Measurements from ENCODE around the gene GIT1. TPM values are rescaled to one million over a fixed set of nuclear protein-coding genes. Genes with fewer than 3 reads are reported as not detected.

GIT1 gene
- total and polyA plus RNA-seq, 2 experiments from 2014 or later = 15.9 to 60.9 TPM

GRCh38 chr17:29546085-29546484 lies 43.4 kb downstream of the GIT1 start:
- peaks cover 3% of the 10 kb centered on the region for H3K27me3 Mint-ChIP-seq (ENCODE audit: insufficient read depth, low read depth, poor library complexity)
- no peak for DNase-seq (ENCODE audit: low spot score)
- peaks cover 13% of the 10 kb centered on the region; the same call in 2 of the 3 replicates for H3K4me1 Mint-ChIP-seq
- ATAC-seq = no peak
- Histone ChIP-seq H3K27me3 (ENCODE audit: insufficient read depth) (no peaks in the 10 kb centered on the region), H3K4me2 (no peak overlapping the region), H3K4me3 (no peak overlapping the region), H3K36me3 (ENCODE audit: insufficient read depth) (peaks cover 14% of the 10 kb centered on the region; the same call in 1 of the 2 replicates), H3K9me2 (ENCODE audit: insufficient read depth) (no peaks in the 10 kb centered on the region), H3K27ac (ENCODE audit: low read depth) (no peak overlapping the region), H2AFZ (no peak overlapping the region), H3K4me1 (ENCODE audit: insufficient read depth) (peaks cover 19% of the 10 kb centered on the region), H4K20me1 (replicated peaks; ENCODE audit: insufficient read depth) (no peaks in the 10 kb centered on the region), H3K79me2 (replicated peaks; ENCODE audit: insufficient read depth) (no peaks in the 10 kb centered on the region), H3F3A (replicated peaks; ENCODE audit: low read depth) (no peaks in the 10 kb centered on the region)
- no peak overlapping the region for H3K4me3 Mint-ChIP-seq
- H3K36me3 Mint-ChIP-seq (ENCODE audit: low read depth) = peaks cover 14% of the 10 kb centered on the region
- H3K9me3 Mint-ChIP-seq = no peaks in the 10 kb centered on the region
- H3K27ac Mint-ChIP-seq = no peak overlapping the region
- TF ChIP-seq STAT1 (IDR thresholded peaks at IDR 0.05; ENCODE audit: unreplicated experiment) (no peak), ETS1 (IDR thresholded peaks at IDR 0.05) (no peak), ZNF331 (CRISPR knock-in tag; IDR thresholded peaks at IDR 0.05; ENCODE audit: low read depth) (no peak), NANOG (IDR thresholded peaks at IDR 0.05; ENCODE audit: borderline replicate concordance) (no peak), POLR2AphosphoS5 (IDR thresholded peaks at IDR 0.05; ENCODE audit: low read depth) (no peak)

DNA sequence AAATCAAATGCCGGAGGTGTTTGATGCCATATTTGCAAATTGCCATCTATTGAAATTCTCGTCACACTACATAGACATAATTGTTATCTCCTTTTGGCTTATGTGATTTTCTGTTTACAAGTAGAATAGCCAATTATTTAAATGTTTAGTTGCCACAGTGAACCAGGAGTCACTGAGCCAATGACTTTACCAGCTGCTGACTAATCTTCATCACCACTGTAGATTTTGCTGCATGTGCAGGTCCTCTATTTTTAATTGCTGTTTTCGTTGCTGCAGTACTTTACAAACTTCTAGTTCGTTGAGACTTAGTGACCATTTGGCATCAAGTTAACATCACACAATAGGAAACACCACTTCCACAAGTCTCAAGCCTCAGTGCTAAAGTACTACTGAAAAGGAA lies 45.4 kb downstream of the GIT1 start:
- peaks cover 4% of the 10 kb centered on the region; the same call in 2 of the 3 replicates for H3K4me1 Mint-ChIP-seq
- no peak overlapping the region for H3K4me3 ChIP-seq
- H3F3A ChIP-seq (replicated peaks; ENCODE audit: low read depth) = no peaks in the 10 kb centered on the region
- no peak overlapping the region for H3K4me2 ChIP-seq
- peaks cover 5% of the 10 kb centered on the region for H3K27me3 Mint-ChIP-seq (ENCODE audit: insufficient read depth, low read depth, poor library complexity)
- TF ChIP-seq ETS1 (IDR thresholded peaks at IDR 0.05) = no peak
- no peak for TF ChIP-seq ZNF331 (CRISPR knock-in tag; IDR thresholded peaks at IDR 0.05; ENCODE audit: low read depth)
- no peak for TF ChIP-seq STAT1 (IDR thresholded peaks at IDR 0.05; ENCODE audit: unreplicated experiment)
- TF ChIP-seq ZNF462 (CRISPR knock-in tag; IDR thresholded peaks at IDR 0.05) = no peak
- no peak for TF ChIP-seq CREB1 (CRISPR knock-in tag; IDR thresholded peaks at IDR 0.05; ENCODE audit: low read depth)
- TF ChIP-seq POLR2AphosphoS5 (IDR thresholded peaks at IDR 0.05; ENCODE audit: low read depth) = no peak
- no peaks in the 10 kb centered on the region for H3K9me2 ChIP-seq (ENCODE audit: insufficient read depth)
- DNase-seq (ENCODE audit: low spot score) = no peak
- no peak overlapping the region for H3K4me3 Mint-ChIP-seq
- H3K27ac ChIP-seq (ENCODE audit: low read depth) = no peak overlapping the region
- H3K36me3 Mint-ChIP-seq (ENCODE audit: low read depth) = peaks cover 17% of the 10 kb centered on the region
- no peaks in the 10 kb centered on the region for H4K20me1 ChIP-seq (replicated peaks; ENCODE audit: insufficient read depth)
- no peak for ATAC-seq
- no peaks in the 10 kb centered on the region for H3K79me2 ChIP-seq (replicated peaks; ENCODE audit: insufficient read depth)
- no peak overlapping the region for H3K27ac Mint-ChIP-seq
- peaks cover 7% of the 10 kb centered on the region for H3K4me1 ChIP-seq (ENCODE audit: insufficient read depth)
- H3K9me3 Mint-ChIP-seq = no peaks in the 10 kb centered on the region
- no peaks in the 10 kb centered on the region for H3K27me3 ChIP-seq (ENCODE audit: insufficient read depth)
- H3K36me3 ChIP-seq (ENCODE audit: insufficient read depth) = peaks cover 17% of the 10 kb centered on the region; the same call in 1 of the 2 replicates
- no peak overlapping the region for H2AFZ ChIP-seq

All from GM23338 (cell line).